ENCODE results near the gene ZEB2. TPM values are rescaled to one million over a fixed set of nuclear protein-coding genes. Genes with fewer than 3 reads are reported as not detected.

Gene ZEB2
- total and polyA plus RNA-seq, 2 of the 8 experiments (the other 6 are each of a cell fraction or from before 2014, with no cell fraction given), result 0.38 TPM; not detected in 1

DNA sequence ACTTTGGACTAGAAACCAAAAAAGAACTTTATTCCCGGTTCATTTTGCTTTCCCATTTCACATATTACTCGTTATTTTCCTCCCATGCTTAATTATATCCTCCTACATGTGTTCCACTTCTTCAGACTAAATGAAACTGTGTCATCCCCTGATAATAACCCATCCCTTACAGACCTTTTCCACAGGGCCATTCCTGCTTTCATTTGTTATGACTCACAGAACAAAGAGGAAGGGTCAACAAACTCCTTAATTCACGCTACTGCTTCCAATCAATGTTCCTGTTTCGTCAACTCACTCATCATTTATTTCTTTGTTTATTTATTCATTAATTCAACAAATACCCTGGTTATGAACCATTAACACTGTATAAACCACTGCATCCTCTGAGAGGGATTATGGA is 104.5 kb downstream of the ZEB2 start:
- H3K79me2 ChIP-seq (ENCODE audit: control insufficient read depth in 1 of 2, insufficient read depth in 2 of 2, low read length in 2 of 2), result no peaks in the 10 kb centered on the region
- H2BK20ac ChIP-seq (ENCODE audit: low read length), result no peak overlapping the region
- H2BK5ac ChIP-seq (ENCODE audit: low read depth, low read length), result no peak overlapping the region
- H4K8ac ChIP-seq (ENCODE audit: extremely low read depth, insufficient read depth, low read length), result no peak overlapping the region
- H2AFZ ChIP-seq (ENCODE audit: low read length), result no peak overlapping the region; the same call in 1 of the 2 replicates
- H3K27me3 ChIP-seq (replicated peaks in 1 of 4; ENCODE audit: control insufficient read depth in 3 of 4, extremely low read depth in 1 of 4, insufficient read depth in 3 of 4, low read length in 3 of 4), result no peaks in the 10 kb centered on the region
- no peak overlapping the region for H2AK5ac ChIP-seq (ENCODE audit: low read depth, low read length)
- H3K9me3 ChIP-seq (ENCODE audit: insufficient read depth in 2 of 2, low read depth in 1 of 2, low read length in 1 of 2), result no peaks in the 10 kb centered on the region
- H4K20me1 ChIP-seq (replicated peaks in 1 of 2; ENCODE audit: control insufficient read depth in 1 of 2, insufficient read depth in 2 of 2, low read length in 2 of 2), result no peaks in the 10 kb centered on the region
- WGBS, 2 experiments (ENCODE audit: extremely low coverage in 1 of 2, insufficient coverage in 1 of 2, insufficient read length in 1 of 2, insufficient replicate concordance in 2 of 2, low coverage in 1 of 2, low lambda C conversion rate in 2 of 2, missing lambda C conversion rate in 1 of 2), result 88% methylated on average over 4 of the region's 4 CpGs; no CpG with 5 or more reads in 1 of the 2 experiments
- H4K91ac ChIP-seq (replicated peaks; ENCODE audit: insufficient read length, low read length), result no peak overlapping the region
- no peak overlapping the region for H2BK15ac ChIP-seq (ENCODE audit: low read length)
- H2BK12ac ChIP-seq (ENCODE audit: low read depth, low read length), result no peak overlapping the region
- no peaks in the 10 kb centered on the region for H3K36me3 ChIP-seq (ENCODE audit: control insufficient read depth in 2 of 4, insufficient read depth in 4 of 4, low read length in 3 of 4)
- H3K9ac ChIP-seq (replicated peaks in 1 of 4; ENCODE audit: extremely low read depth in 1 of 4, low read depth in 3 of 4, low read length in 3 of 4), result no peak overlapping the region
- H3K4me2 ChIP-seq (ENCODE audit: insufficient read depth in 1 of 2, low read depth in 2 of 2, low read length in 2 of 2), result no peak overlapping the region
- no peak overlapping the region for H3K56ac ChIP-seq (replicated peaks; ENCODE audit: insufficient read length, low read depth, low read length)
- no peak for FAIRE-seq
- H3K27ac ChIP-seq (ENCODE audit: low read depth, low read length), result no peak overlapping the region
- no peaks in the 10 kb centered on the region for H3K79me1 ChIP-seq (ENCODE audit: low read depth, low read length)
- ChIA-PET CTCF (ENCODE audit: partially characterized antibody) (interaction anchor here (1.1 to 2.3 kb wide), 2 partner anchors 16 to 34 kb away, joined by 3 to 13 read pairs; no protein-coding TSS in a partner anchor), POLR2A (ENCODE audit: partially characterized antibody) (no interaction called here)
- no peak overlapping the region for H3K14ac ChIP-seq (ENCODE audit: insufficient read length)
- no peak overlapping the region for H3K4ac ChIP-seq (replicated peaks; ENCODE audit: insufficient read length, low read depth, low read length)
- H3K18ac ChIP-seq (ENCODE audit: extremely low read depth, low read length), result no peak overlapping the region
- H3K23ac ChIP-seq (ENCODE audit: insufficient read length), result no peak overlapping the region
- H4K5ac ChIP-seq (ENCODE audit: insufficient read length, low read depth, low read length), result no peak overlapping the region
- H3K23me2 ChIP-seq (ENCODE audit: low read depth, low read length), result no peaks in the 10 kb centered on the region
- H2BK120ac ChIP-seq (replicated peaks; ENCODE audit: low read depth, low read length), result no peak overlapping the region
- no peak overlapping the region for H3K4me3 ChIP-seq (ENCODE audit: extremely low read depth in 1 of 4, insufficient read depth in 2 of 4, low read depth in 3 of 4, low read length in 4 of 4)
- H3K4me1 ChIP-seq (replicated peaks in 1 of 4; ENCODE audit: control insufficient read depth in 3 of 4, insufficient read depth in 4 of 4, low read length in 3 of 4), result peaks cover 0 to 3% (median 0%) of the 10 kb centered on the region in 4 experiments; a peak in 1 of 7 replicates
- no peak for DNase-seq (ENCODE audit: low read depth in 1 of 2, low spot score in 2 of 2)
